Gastrocnemius medialis (tissue), 4 donors: ENCODE results near the gene SMIM44. TPM values are rescaled to one million over a fixed set of nuclear protein-coding genes. Genes with fewer than 3 reads are reported as not detected.

ENCODE experiments used
- ATAC-seq, 2 donors: fragments of 150-250 bp; one replicate each; pipeline ENCODE4 v1.9.1; 2016
- DNase-seq, 2 donors: peaks; one replicate each; pipeline ENCODE4 v3.0.0-alpha.2; 2019
- H3K27ac ChIP-seq, 4 donors: fragments of 200-600 bp; sonication (generic); 1 replicate in 1 of 4; 2 replicates in 3 of 4; pipeline ENCODE4 v1.5.1; 2016 to 2018; ENCODE audit warnings: mild to moderate bottlenecking in 2 of 4, moderate library complexity in 1 of 4
- H3K27me3 ChIP-seq, 3 donors: fragments of 200-600 bp; sonication (generic) in 2 of 3; 1 replicate in 1 of 3; 2 replicates in 2 of 3; pipeline versions ENCODE4 v1.5.1 to v1.6.0; 2016 to 2019; ENCODE audit warnings: mild to moderate bottlenecking in 1 of 3, moderate library complexity in 1 of 3
- H3K36me3 ChIP-seq, 2 donors: fragments of 200-600 bp; sonication (generic) in 1 of 2; one replicate each; pipeline ENCODE4 v1.5.1; 2017 to 2018
- H3K4me1 ChIP-seq, 2 donors: fragments of 200-600 bp; sonication (generic) in 1 of 2; one replicate each; pipeline ENCODE4 v1.5.1; 2016 to 2017; ENCODE audit warnings: mild to moderate bottlenecking in 2 of 2
- H3K4me3 ChIP-seq, 4 donors: fragments of 200-600 bp; sonication (generic) in 3 of 4; 1 replicate in 1 of 4; 2 replicates in 3 of 4; pipeline ENCODE4 v1.5.1; 2016 to 2019; ENCODE audit warnings: mild to moderate bottlenecking in 2 of 4
- H3K9me3 ChIP-seq, 3 donors: fragments of 200-600 bp; sonication (generic) in 2 of 3; 1 replicate in 1 of 3; 2 replicates in 2 of 3; pipeline ENCODE4 v1.5.1; 2016 to 2019
- CTCF ChIP-seq, 5 experiments: fragments of 450-650 bp in 3 of 5; fragments of 200-600 bp in 2 of 5; sonication (generic) in 2 of 5; IDR thresholded peaks in 4 of 5; conservative IDR thresholded peaks in 1 of 5; 1 replicate in 4 of 5; 2 replicates in 1 of 5; pipeline ENCODE4 v1.5.1; 2016 to 2019; ENCODE audit warnings: antibody characterized with exemption in 5 of 5, mild to moderate bottlenecking in 3 of 5, moderate library complexity in 3 of 5
- POLR2A ChIP-seq, 2 donors: fragments of 450-650 bp; IDR thresholded peaks; one replicate each; pipeline ENCODE4 v1.6.1; 2017; ENCODE audit warnings: antibody characterized with exemption in 2 of 2, mild to moderate bottlenecking in 2 of 2, moderate library complexity in 2 of 2
- in situ Hi-C, 4 donors: fragments of 200-750 bp; cut with MboI; loops; one replicate each; pipeline versions ENCODE4 v1.15.0 to v1.8.0; 2017; ENCODE audit warnings: low sequenced_read_pairs in 4 of 4
- intact Hi-C: fragments of 100-400 bp; cut with DNase I; formaldehyde crosslinking; loops from one replicate; pipeline ENCODE4 v1.15.1; 2023; ENCODE audit warnings: low total_unique reads
- total RNA-seq, 4 donors: library from RNA; depleted of rRNA; stranded (reverse); fragments of >200 nt; gene quantifications; one replicate each; pipeline versions ENCODE4 v1.1.0 to v1.2.3, GENCODE V29; 2016

SMIM44 gene
- total RNA-seq, 4 donors from 2014 or later, result not detected

GRCh38 chr19:3434630-3435553 lies 48.3 kb downstream of the SMIM44 start:
- Histone ChIP-seq H3K36me3 (peaks cover 0 to 44% of the 10 kb centered on the region in 2 donors), H3K27me3 (no peaks in the 10 kb centered on the region), H3K4me1 (peaks cover 33 to 34% of the 10 kb centered on the region in 2 donors), H3K9me3 (no peaks in the 10 kb centered on the region), H3K4me3 (peak overlapping the region; percentile 55 to 60 (median 58)), H3K27ac (peak overlapping the region; percentile 85 to 98 (median 95))
- intact Hi-C loops, result no loop called here
- peak; percentile 83 to 86 for ATAC-seq
- TF ChIP-seq POLR2A (IDR thresholded peaks at IDR 0.05) (peak; percentile 28 to 49), CTCF (IDR thresholded peaks at IDR 0.05 in 4 of 5, conservative IDR thresholded peaks at IDR 0.05 in 1 of 5) (no peak)
- peak; percentile 92 to 94 for DNase-seq
- in situ Hi-C loops, result loop anchor here in 1 of 4 donors (5.0 kb wide), 1 partner anchor 93 kb away; no protein-coding TSS in a partner anchor

GRCh38 chr19:3433805-3434540 lies 49.3 kb downstream of the SMIM44 start:
- peak overlapping the region; percentile 85 to 98 (median 95) for H3K27ac ChIP-seq
- intact Hi-C loops, result no loop called here
- no peak for ATAC-seq
- H3K4me1 ChIP-seq, result peaks cover 39 to 40% of the 10 kb centered on the region in 2 donors
- no peaks in the 10 kb centered on the region for H3K27me3 ChIP-seq
- in situ Hi-C loops, result loop anchor here in 1 of 4 donors (5.0 kb wide), 1 partner anchor 92 kb away; no protein-coding TSS in a partner anchor
- TF ChIP-seq CTCF (IDR thresholded peaks at IDR 0.05 in 4 of 5, conservative IDR thresholded peaks at IDR 0.05 in 1 of 5) (no peak), POLR2A (IDR thresholded peaks at IDR 0.05) (no peak)
- no peak for DNase-seq
- H3K36me3 ChIP-seq, result peaks cover 0 to 43% of the 10 kb centered on the region in 2 donors
- H3K9me3 ChIP-seq, result no peaks in the 10 kb centered on the region
- H3K4me3 ChIP-seq, result peak overlapping the region in 2 of 4 donors; percentile 58 to 60

GRCh38 chr19:3433313-3433712 lies 49.9 kb downstream of the SMIM44 start:
- H3K27ac ChIP-seq, result peak overlapping the region; percentile 85 to 98 (median 95)
- H3K4me1 ChIP-seq, result peaks cover 39 to 42% of the 10 kb centered on the region in 2 donors
- no peaks in the 10 kb centered on the region for H3K9me3 ChIP-seq
- H3K36me3 ChIP-seq, result peaks cover 0 to 38% of the 10 kb centered on the region in 2 donors
- intact Hi-C loops (no loop called here), in situ Hi-C loops (loop anchor here in 1 of 4 donors (5.0 kb wide), 1 partner anchor 91 kb away; no protein-coding TSS in a partner anchor)
- no peak overlapping the region for H3K4me3 ChIP-seq
- ATAC-seq (no peak), DNase-seq (no peak)
- TF ChIP-seq CTCF (IDR thresholded peaks at IDR 0.05 in 4 of 5, conservative IDR thresholded peaks at IDR 0.05 in 1 of 5) (no peak), POLR2A (IDR thresholded peaks at IDR 0.05) (no peak)
- no peaks in the 10 kb centered on the region for H3K27me3 ChIP-seq

Other genes with a start within 250 kb of the SMIM44 start
- 100 to 1,000 TPM in 3 of 4 donors, 10 to 100 TPM in 1; 90.2 to 403 (median 348) TPM for gene NFIC, start 116.9 kb downstream of the SMIM44 start, total RNA-seq
- not detected for gene SMIM24, start 2.9 kb downstream of the SMIM44 start, total RNA-seq
- 10 to 100 TPM; 15.3 to 59.5 (median 42.8) TPM for gene DOHH, start 17.2 kb upstream of the SMIM44 start, total RNA-seq
- 10 to 100 TPM; 15.9 to 32.0 (median 21.0) TPM for gene FZR1, start 22.9 kb upstream of the SMIM44 start, total RNA-seq
- gene TEKTIP1, start 55.7 kb upstream of the SMIM44 start, total RNA-seq, result not detected
- gene MFSD12, start 74.1 kb upstream of the SMIM44 start, total RNA-seq, result 10 to 100 TPM; 22.3 to 77.3 (median 48.7) TPM
- gene HMG20B, start 89.5 kb upstream of the SMIM44 start, total RNA-seq, result 10 to 100 TPM; 31.4 to 61.1 (median 36.6) TPM
- gene GIPC3, start 102.0 kb upstream of the SMIM44 start, total RNA-seq, result 1 to 10 TPM in 1 of 4 donors, under 1 TPM in 3; 0.15 to 1.1 (median 0.33) TPM
- 1 to 10 TPM in 1 of 4 donors, under 1 TPM in 2, not detected in 1; 0.36 to 1.2 (median 0.51) TPM for gene TBXA2R, start 123.4 kb upstream of the SMIM44 start, total RNA-seq
- gene CACTIN, start 143.3 kb upstream of the SMIM44 start, total RNA-seq, result 10 to 100 TPM; 19.5 to 28.4 (median 27.4) TPM
- 10 to 100 TPM in 3 of 4 donors, 1 to 10 TPM in 1; 8.2 to 18.0 (median 17.3) TPM for gene PIP5K1C, start 217.0 kb upstream of the SMIM44 start, total RNA-seq
- gene TJP3, start 224.9 kb upstream of the SMIM44 start, total RNA-seq, result 1 to 10 TPM in 3 of 4 donors, under 1 TPM in 1; 0.67 to 3.7 (median 1.7) TPM